ENCODE data around the gene ASPRV1. TPM values are rescaled to one million over a fixed set of nuclear protein-coding genes. Genes with fewer than 3 reads are reported as not detected.

The ASPRV1 gene
- total RNA-seq, 2 donors from 2014 or later = 0.84 to 0.91 TPM

DNA sequence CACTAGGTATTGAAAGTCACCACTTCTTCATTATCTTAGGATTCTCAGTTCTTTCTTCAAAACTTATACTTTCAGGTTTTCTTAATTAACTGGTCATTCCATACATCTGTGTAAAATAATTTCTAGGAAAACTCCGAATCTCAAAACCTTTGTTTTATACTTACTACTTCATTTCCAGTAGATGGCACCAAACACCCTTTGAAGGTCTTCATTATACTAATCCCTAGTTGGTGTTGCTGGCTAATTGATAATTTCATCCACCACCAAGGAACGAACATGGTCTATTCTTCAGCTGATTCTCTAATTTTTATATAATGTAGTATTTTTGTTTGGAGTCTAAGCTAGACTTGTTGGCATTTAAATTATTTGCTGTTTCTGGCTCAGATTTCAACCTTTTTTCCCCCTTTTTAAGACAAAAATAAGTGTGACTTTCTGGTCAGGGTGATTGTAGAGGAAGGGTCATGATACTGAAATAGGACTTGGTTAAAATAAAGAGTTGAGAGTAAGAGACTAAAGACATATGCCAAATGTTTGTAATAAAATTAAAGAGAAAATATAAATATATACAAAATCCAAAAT lies 49.4 kb downstream of the ASPRV1 start:
- 50% methylated on average over 2 of the region's 2 CpGs; no CpG with 5 or more reads in 1 of the 2 experiments for WGBS, 2 experiments (ENCODE audit: insufficient coverage in 1 of 2, insufficient read length in 1 of 2)
- H3K36me3 Mint-ChIP-seq (ENCODE audit: low read depth) = peaks cover 16% of the 10 kb centered on the region
- Histone ChIP-seq H3K36me3 (ENCODE audit: control insufficient read depth, insufficient read depth, low read length) (peaks cover 39% of the 10 kb centered on the region), H3K9ac (ENCODE audit: extremely low read depth, low read length, poor library complexity, severe bottlenecking) (no peak overlapping the region), H3K9me3 (ENCODE audit: control insufficient read depth, low read length) (no peaks in the 10 kb centered on the region), H3K4me1 (ENCODE audit: control insufficient read depth, insufficient read depth, low read length) (no peaks in the 10 kb centered on the region), H3K27me3 (ENCODE audit: control insufficient read depth, insufficient read depth, low read length, poor library complexity, severe bottlenecking) (peaks cover 9% of the 10 kb centered on the region), H3K4me3 (ENCODE audit: low read length) (no peak overlapping the region), H3K27ac (ENCODE audit: low read depth, low read length) (no peak overlapping the region)
- H3K27ac Mint-ChIP-seq = no peak overlapping the region
- H3K4me3 Mint-ChIP-seq = no peak overlapping the region
- H3K9me3 Mint-ChIP-seq = no peaks in the 10 kb centered on the region
- H3K4me1 Mint-ChIP-seq = no peaks in the 10 kb centered on the region
- H3K27me3 Mint-ChIP-seq (ENCODE audit: insufficient read depth) = no peaks in the 10 kb centered on the region
- TF ChIP-seq, protein P1, sequence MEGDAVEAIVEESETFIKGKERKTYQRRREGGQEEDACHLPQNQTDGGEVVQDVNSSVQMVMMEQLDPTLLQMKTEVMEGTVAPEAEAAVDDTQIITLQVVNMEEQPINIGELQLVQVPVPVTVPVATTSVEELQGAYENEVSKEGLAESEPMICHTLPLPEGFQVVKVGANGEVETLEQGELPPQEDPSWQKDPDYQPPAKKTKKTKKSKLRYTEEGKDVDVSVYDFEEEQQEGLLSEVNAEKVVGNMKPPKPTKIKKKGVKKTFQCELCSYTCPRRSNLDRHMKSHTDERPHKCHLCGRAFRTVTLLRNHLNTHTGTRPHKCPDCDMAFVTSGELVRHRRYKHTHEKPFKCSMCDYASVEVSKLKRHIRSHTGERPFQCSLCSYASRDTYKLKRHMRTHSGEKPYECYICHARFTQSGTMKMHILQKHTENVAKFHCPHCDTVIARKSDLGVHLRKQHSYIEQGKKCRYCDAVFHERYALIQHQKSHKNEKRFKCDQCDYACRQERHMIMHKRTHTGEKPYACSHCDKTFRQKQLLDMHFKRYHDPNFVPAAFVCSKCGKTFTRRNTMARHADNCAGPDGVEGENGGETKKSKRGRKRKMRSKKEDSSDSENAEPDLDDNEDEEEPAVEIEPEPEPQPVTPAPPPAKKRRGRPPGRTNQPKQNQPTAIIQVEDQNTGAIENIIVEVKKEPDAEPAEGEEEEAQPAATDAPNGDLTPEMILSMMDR (conservative IDR thresholded peaks at IDR 0.05) = peak; percentile 87
- no peak for DNase-seq

Other genes with a start within 250 kb of the ASPRV1 start
- 10 to 100 TPM; 18.0 to 21.4 TPM for gene ANXA4, start 219.5 kb downstream of the ASPRV1 start, total RNA-seq
- gene GMCL1, start 132.0 kb downstream of the ASPRV1 start, total RNA-seq = 10 to 100 TPM; 19.7 to 25.5 TPM
- 10 to 100 TPM; 56.2 to 64.9 TPM for gene SNRNP27, start 67.7 kb downstream of the ASPRV1 start, total RNA-seq
- gene MXD1, start 46.5 kb downstream of the ASPRV1 start, total RNA-seq = 1 to 10 TPM in 1 of 2 donors, under 1 TPM in 1; 0.73 to 5.5 TPM
- gene PCBP1, start 125.8 kb upstream of the ASPRV1 start, total RNA-seq = 100 to 1,000 TPM; 344 to 357 TPM
- 10 to 100 TPM; 12.3 to 16.5 TPM for gene C2orf42, start 229.4 kb upstream of the ASPRV1 start, total RNA-seq

Measured in endodermal cell (in vitro differentiated cells).